Hepatocyte (in vitro differentiated cells): Measurements from ENCODE around the gene CYB561.

ENCODE experiments used
- CTCF ChIP-seq: fragments of 200-600 bp; sonication (generic); IDR thresholded peaks from 2 replicates; pipeline ENCODE4 v1.5.1; 2016; ENCODE audit warnings: antibody characterized with exemption, mild to moderate bottlenecking; ENCODE audit not compliant: poor library complexity
- EZH2 ChIP-seq: fragments of 200-600 bp; sonication (generic); IDR thresholded peaks from 2 replicates; pipeline ENCODE4 v1.6.1; 2016; ENCODE audit warnings: antibody characterized with exemption, mild to moderate bottlenecking, borderline replicate concordance
- EZH2phosphoT487 ChIP-seq: fragments of 200-600 bp; sonication (generic); IDR thresholded peaks from one replicate; pipeline ENCODE4 v1.6.1; 2018; ENCODE audit warnings: antibody characterized with exemption, mild to moderate bottlenecking, low read depth, moderate library complexity; ENCODE audit not compliant: unreplicated experiment, severe bottlenecking

- TF ChIP-seq CTCF (no peak), EZH2 (no peak), EZH2phosphoT487 (no peak)
Observed at GRCh38 chr17:63395075-63395805, 50.9 kb downstream of the CYB561 start.
